IMR-90 (cell line): Measurements from ENCODE around the gene HNRNPU. TPM values are rescaled to one million over a fixed set of nuclear protein-coding genes. Genes with fewer than 3 reads are reported as not detected.

Source experiments
- ATAC-seq: fragments of 200-7000 bp; cut with Tn5 transposase; 2 replicates; pipeline ENCODE4 v1.9.1; 2020; ENCODE audit warnings: low read depth, mild to moderate bottlenecking, moderate library complexity
- BruUV-seq: library from RNA; stranded (reverse); fragments of 400-500 nt; replicated peaks from 2 replicates; lab custom pipeline; 2021; lab: Mats Ljungman, UMichigan
- CTCF ChIA-PET: fragments of 300-600 bp; formaldehyde crosslinking; extraction: SDS; loops from one replicate; lab custom pipeline; 2021; ENCODE audit warnings: antibody characterized with exemption; lab: Yijun Ruan, JAX
- POLR2A ChIA-PET: fragments of 300-600 bp; sonication (Branson Sonifier 250); formaldehyde crosslinking; loops from one replicate; lab custom pipeline; 2022; ENCODE audit warnings: antibody characterized with exemption; ENCODE audit not compliant: unreplicated experiment; lab: Charles Lee
- DNase-seq: peaks from one replicate; pipeline ENCODE4 v3.0.0; 2013
- H2AFZ ChIP-seq: replicated peaks from 2 replicates; pipeline ENCODE3; 2013; ENCODE audit warnings: low read length, mild to moderate bottlenecking; ENCODE audit not compliant: poor library complexity
- H2AK5ac ChIP-seq: 2 replicates; pipeline ENCODE4 v1.6.1; 2013; ENCODE audit warnings: low read depth, low read length, inconsistent platforms
- H2AK9ac ChIP-seq: replicated peaks from 2 replicates; pipeline ENCODE3; 2013; ENCODE audit warnings: mild to moderate bottlenecking, low read depth, low read length, moderate library complexity; ENCODE audit not compliant: poor library complexity
- H2BK120ac ChIP-seq: 2 replicates; pipeline ENCODE4 v1.6.1; 2013; ENCODE audit warnings: low read depth, low read length, inconsistent platforms
- H2BK15ac ChIP-seq: 3 replicates; pipeline ENCODE4 v1.6.1; 2013; ENCODE audit warnings: low read depth, low read length, inconsistent platforms
- H2BK20ac ChIP-seq: 2 replicates; pipeline ENCODE4 v1.6.1; 2013; ENCODE audit warnings: low read depth, mild to moderate bottlenecking, inconsistent platforms, low read length, moderate library complexity
- H2BK5ac ChIP-seq: 2 replicates; pipeline ENCODE4 v1.6.1; 2013; ENCODE audit warnings: mild to moderate bottlenecking, low read depth, low read length, inconsistent platforms; ENCODE audit not compliant: poor library complexity, severe bottlenecking
- H3K14ac ChIP-seq: replicated peaks from 2 replicates; pipeline ENCODE4 v1.6.1; 2013; ENCODE audit warnings: low read depth, low read length, inconsistent platforms
- H3K18ac ChIP-seq: 2 replicates; pipeline ENCODE4 v1.6.1; 2013; ENCODE audit warnings: low read depth, low read length, control low read depth
- H3K23ac ChIP-seq: 2 replicates; pipeline ENCODE4 v1.6.1; 2013; ENCODE audit warnings: low read depth, low read length, inconsistent platforms
- H3K27ac ChIP-seq: 2 replicates; pipeline ENCODE4 v1.5.1; 2013; ENCODE audit warnings: mild to moderate bottlenecking, control low read depth, low read length; ENCODE audit not compliant: insufficient read depth
- H3K27me3 ChIP-seq: 2 replicates; pipeline ENCODE4 v1.6.1; 2013; ENCODE audit warnings: low read length; ENCODE audit not compliant: control insufficient read depth, insufficient read depth
- H3K36me3 ChIP-seq: 2 replicates; pipeline ENCODE4 v1.6.1; 2013; ENCODE audit warnings: low read length, mixed read lengths; ENCODE audit not compliant: control insufficient read depth, insufficient read depth
- H3K4ac ChIP-seq: 2 replicates; pipeline ENCODE4 v1.6.1; 2013; ENCODE audit warnings: low read depth, low read length, inconsistent platforms
- H3K4me1 ChIP-seq: 2 replicates; pipeline ENCODE4 v1.6.1; 2013; ENCODE audit warnings: low read length, mixed read lengths; ENCODE audit not compliant: control insufficient read depth, insufficient read depth
- H3K4me2 ChIP-seq: 2 replicates; pipeline ENCODE4 v1.6.1; 2013; ENCODE audit warnings: low read depth, mild to moderate bottlenecking, control low read depth, low read length, moderate library complexity
- H3K4me3 ChIP-seq: 2 replicates; pipeline ENCODE4 v1.5.1; 2013; ENCODE audit warnings: low read depth, mild to moderate bottlenecking, control low read depth, low read length, moderate library complexity; ENCODE audit not compliant: insufficient read depth
- H3K56ac ChIP-seq: 2 replicates; pipeline ENCODE4 v1.6.1; 2013; ENCODE audit warnings: low read length, inconsistent platforms; ENCODE audit not compliant: insufficient read depth; ENCODE audit errors: extremely low read depth
- H3K79me1 ChIP-seq, 2 experiments: 2 replicates each; pipeline ENCODE4 v1.6.1; 2013; ENCODE audit warnings: low read length in 2 of 2, inconsistent platforms in 1 of 2, low read depth in 1 of 2
- H3K9ac ChIP-seq: 2 replicates; pipeline ENCODE4 v1.6.1; 2013; ENCODE audit warnings: low read depth, low read length, control low read depth
- H3K9me1 ChIP-seq: 2 replicates; pipeline ENCODE4 v1.6.1; 2013; ENCODE audit warnings: low read length, inconsistent platforms; ENCODE audit not compliant: insufficient read depth
- H3K9me3 ChIP-seq: 2 replicates; pipeline ENCODE4 v1.6.1; 2013; ENCODE audit warnings: low read length; ENCODE audit not compliant: control insufficient read depth, insufficient read depth
- H4K20me1 ChIP-seq: 2 replicates; pipeline ENCODE4 v1.6.1; 2013; ENCODE audit warnings: low read length, inconsistent platforms; ENCODE audit not compliant: insufficient read depth
- H4K5ac ChIP-seq: 2 replicates; pipeline ENCODE4 v1.6.1; 2013; ENCODE audit warnings: mild to moderate bottlenecking, low read depth, low read length, control low read depth
- H4K8ac ChIP-seq, 2 experiments: 2 replicates each; pipeline ENCODE4 v1.6.1; 2013; ENCODE audit warnings: low read depth in 2 of 2, low read length in 2 of 2, control low read depth in 1 of 2, inconsistent platforms in 1 of 2
- H4K91ac ChIP-seq: 2 replicates; pipeline ENCODE4 v1.6.1; 2013; ENCODE audit warnings: low read depth, low read length, inconsistent platforms; ENCODE audit not compliant: insufficient read depth
- CHD1 ChIP-seq: IDR thresholded peaks from 2 replicates; pipeline ENCODE4 v1.6.1; 2012; ENCODE audit warnings: low read depth, low read length, improper control_type of control experiment
- FOS ChIP-seq: fragments of 150-350 bp; IDR thresholded peaks from 2 replicates; pipeline ENCODE4 v1.6.1; 2016; ENCODE audit warnings: low read depth, low read length
- MAZ ChIP-seq: IDR thresholded peaks from 2 replicates; pipeline ENCODE4 v1.6.1; 2012; ENCODE audit warnings: low read depth, mild to moderate bottlenecking, low read length, improper control_type of control experiment, moderate library complexity, borderline replicate concordance
- NFE2L2 ChIP-seq: fragments of 150-350 bp; IDR thresholded peaks from 2 replicates; pipeline ENCODE4 v1.6.1; 2016; ENCODE audit warnings: low read depth, mild to moderate bottlenecking, low read length
- POLR2A ChIP-seq: IDR thresholded peaks from 2 replicates; pipeline ENCODE4 v1.6.1; 2012; ENCODE audit warnings: mild to moderate bottlenecking, low read depth, low read length
- SMC3 ChIP-seq: fragments of 150-350 bp; IDR thresholded peaks from 2 replicates; pipeline ENCODE4 v1.6.1; 2016; ENCODE audit warnings: low read depth, mild to moderate bottlenecking, antibody characterized with exemption, low read length, moderate library complexity
- WGBS, 2 experiments: methylation state at CpG; one replicate each; pipeline versions ENCODE4 v1.1.5 to v1.1.7; 2013; ENCODE audit warnings: missing lambda C conversion rate in 2 of 2; ENCODE audit not compliant: insufficient read length in 1 of 2; ENCODE audit errors: extremely low coverage in 2 of 2; 5-methylcytosine and 5-hydroxymethylcytosine counted together
- dilution Hi-C: fragments of 300-500 bp; cut with HindIII; formaldehyde crosslinking; loops from one replicate; pipeline ENCODE4 v1.14.3; 2018; ENCODE audit warnings: low sequenced_read_pairs; ENCODE audit not compliant: unreplicated experiment
- in situ Hi-C: fragments of 300-500 bp; cut with MboI; formaldehyde crosslinking; loops from 3 replicates; pipeline ENCODE4 v1.14.3; 2019; ENCODE audit warnings: low sequenced_read_pairs, inconsistent platforms, mixed read lengths
- intact Hi-C: fragments of 100-400 bp; cut with micrococcal nuclease; formaldehyde crosslinking; loops from 2 replicates; pipeline ENCODE4 v1.10.0; 2022
- polyA plus RNA-seq, 3 experiments: library from polyadenylated mRNA; depleted of rRNA; stranded (reverse); fragments of >200 nt; gene quantifications; 2 replicates each; pipeline ENCODE4 v1.2.3, GENCODE V29; 2012; ENCODE audit warnings: low replicate concordance in 1 of 3
- total RNA-seq: library from RNA; depleted of rRNA; stranded (reverse); fragments of >200 nt; gene quantifications from 2 replicates; pipeline ENCODE4 v1.2.3, GENCODE V29; 2012

The HNRNPU gene
- total and polyA plus RNA-seq, 2 of the 4 experiments (the other 2 are of a cell fraction), result 151 to 169 TPM

DNA sequence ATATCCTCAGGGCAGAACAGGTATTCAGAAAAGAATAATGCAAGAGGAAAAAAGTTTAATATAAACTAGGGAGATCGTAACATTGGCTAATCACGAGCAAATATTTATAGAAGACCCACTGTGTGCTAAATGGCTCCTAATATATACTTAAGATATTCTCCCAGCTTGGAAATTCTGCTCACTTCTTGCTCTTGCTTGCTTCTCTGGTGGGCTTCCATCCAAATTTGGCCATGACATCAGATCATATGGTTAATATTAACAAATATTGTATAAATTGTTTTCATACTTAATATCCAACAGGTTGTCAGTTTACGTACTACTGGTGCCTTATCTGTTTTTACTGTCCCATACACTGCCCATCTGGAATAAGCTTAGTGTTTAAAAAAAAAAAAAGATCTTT lies 27.8 kb downstream of the HNRNPU start:
- Histone ChIP-seq H3K4me3 (peak overlapping the region; percentile 68), H3K27ac (peak overlapping the region; percentile 76; the same call in 1 of the 2 replicates), H3K36me3 (peaks cover 7% of the 10 kb centered on the region), H3K4ac (peak overlapping the region; percentile 90), H2AFZ (no peak overlapping the region), H3K9ac (peak overlapping the region; percentile 82; the same call in 1 of the 2 replicates), H2AK5ac (no peak overlapping the region), H3K18ac (no peak overlapping the region), H2AK9ac (no peak overlapping the region), H3K27me3 (no peaks in the 10 kb centered on the region), H2BK120ac (no peak overlapping the region), H3K14ac (0 out of 2 replicates have a peak overlapping the region, but pooled peaks have one; percentile 95), H2BK5ac (peak overlapping the region; percentile 82), H3K79me1 (peaks cover 9 to 26% of the 10 kb centered on the region in 2 experiments; a peak in 3 of 4 replicates), H2BK15ac (no peak overlapping the region), H4K91ac (no peak overlapping the region), H3K56ac (no peak overlapping the region; the same call in 1 of the 2 replicates), H3K23ac (no peak overlapping the region; the same call in 1 of the 2 replicates), H3K9me3 (no peaks in the 10 kb centered on the region), H3K4me1 (peaks cover 5% of the 10 kb centered on the region), H4K8ac (0 out of 4 replicates have a peak overlapping the region, but pooled peaks of 1 of the 2 experiments have one; percentile 84), H2BK20ac (no peak overlapping the region), H3K9me1 (peaks cover 7% of the 10 kb centered on the region), H4K20me1 (peaks cover 15% of the 10 kb centered on the region), H4K5ac (no peak overlapping the region), H3K4me2 (peak overlapping the region; percentile 97)
- ATAC-seq, result no peak
- ChIA-PET CTCF (interaction anchor here (0.5 to 3.3 kb wide), 5 partner anchors 11 to 1479 kb away, joined by 3 to 13 read pairs (median 6); no protein-coding TSS in a partner anchor), POLR2A (interaction anchor here (0.6 kb wide), 1 partner anchor 229 kb away, joined by 3 read pairs; no protein-coding TSS in a partner anchor)
- no peak for TF ChIP-seq MAZ
- no peak for TF ChIP-seq NFE2L2
- TF ChIP-seq CHD1, result no peak
- TF ChIP-seq POLR2A, result no peak
- no peak for TF ChIP-seq FOS
- TF ChIP-seq SMC3, result no peak
- intact Hi-C loops, result loop anchor here (1.0 to 2.0 kb wide), 2 partner anchors 27 to 206 kb away; no protein-coding TSS in a partner anchor
- BruUV-seq, result no TSS peak
- no CpG with 5 or more reads among the region's 3 CpGs for WGBS, 2 experiments
- DNase-seq, result peak; percentile 25
- dilution Hi-C loops, result no loop called here
- in situ Hi-C loops, result loop anchor here (10.0 kb wide), 1 partner anchor 208 kb away; no protein-coding TSS in a partner anchor
